Spleen (tissue), 11 donors: ENCODE data around the gene ZFX. TPM values are rescaled to one million over a fixed set of nuclear protein-coding genes. Genes with fewer than 3 reads are reported as not detected.

Experiments used
- DNase-seq: peaks from one replicate; pipeline ENCODE4 v3.0.0-alpha.2; 2020
- H3K27ac ChIP-seq, 8 donors: fragments of 200-600 bp; sonication (generic) in 7 of 8; 1 replicate in 4 of 8; 2 replicates in 4 of 8; pipeline versions ENCODE4 v1.5.0 to v1.8.0; 2016 to 2021; ENCODE audit warnings: inconsistent platforms in 4 of 8, mild to moderate bottlenecking in 4 of 8, moderate library complexity in 1 of 8
- H3K27me3 ChIP-seq, 7 donors: fragments of 200-600 bp; sonication (generic) in 6 of 7; replicated peaks in 1 of 7; 1 replicate in 4 of 7; 2 replicates in 3 of 7; pipeline versions ENCODE4 v1.5.0 to v1.8.0; 2016 to 2021; ENCODE audit warnings: inconsistent platforms in 3 of 7, mild to moderate bottlenecking in 1 of 7
- H3K36me3 ChIP-seq, 6 donors: fragments of 200-600 bp; sonication (generic) in 5 of 6; 1 replicate in 4 of 6; 2 replicates in 2 of 6; pipeline versions ENCODE4 v1.5.0 to v1.8.0; 2016 to 2021; ENCODE audit warnings: inconsistent platforms in 2 of 6
- H3K4me1 ChIP-seq, 6 donors: fragments of 200-600 bp; sonication (generic) in 5 of 6; 1 replicate in 3 of 6; 2 replicates in 3 of 6; pipeline versions ENCODE4 v1.5.0 to v1.8.0; 2016 to 2021; ENCODE audit warnings: inconsistent platforms in 3 of 6
- H3K4me3 ChIP-seq, 8 donors: fragments of 200-600 bp; sonication (generic) in 7 of 8; 1 replicate in 4 of 8; 2 replicates in 4 of 8; pipeline versions ENCODE4 v1.5.0 to v1.8.0; 2016 to 2021; ENCODE audit warnings: inconsistent platforms in 4 of 8, mild to moderate bottlenecking in 4 of 8, moderate library complexity in 2 of 8
- H3K9me3 ChIP-seq, 8 donors: fragments of 200-600 bp; sonication (generic) in 7 of 8; 1 replicate in 4 of 8; 2 replicates in 4 of 8; pipeline versions ENCODE4 v1.5.0 to v1.8.0; 2016 to 2021; ENCODE audit warnings: inconsistent platforms in 4 of 8
- CTCF ChIP-seq, 11 experiments: fragments of 200-600 bp in 7 of 11; fragments of 450-650 bp in 4 of 11; sonication (generic) in 4 of 11; IDR thresholded peaks in 8 of 11; conservative IDR thresholded peaks in 3 of 11; 1 replicate in 7 of 11; 2 replicates in 4 of 11; pipeline versions ENCODE4 v1.4.0 to v1.8.0; 2016 to 2021; ENCODE audit warnings: antibody characterized with exemption in 11 of 11, inconsistent platforms in 4 of 11, mild to moderate bottlenecking in 1 of 11
- POLR2A ChIP-seq, 3 donors: fragments of 450-650 bp; IDR thresholded peaks; one replicate each; pipeline ENCODE4 v1.5.1; 2017; ENCODE audit warnings: antibody characterized with exemption in 3 of 3, mild to moderate bottlenecking in 1 of 3
- POLR2AphosphoS5 ChIP-seq, 3 donors: sonication (generic); formaldehyde crosslinking; IDR thresholded peaks; one replicate each; pipeline ENCODE4 v1.5.1; 2017; ENCODE audit warnings: antibody characterized with exemption in 3 of 3
- WGBS, 5 donors: extraction: QIAGEN DNeasy Blood & Tissue Kit in 3 of 5; methylation state at CpG; one replicate each; pipeline versions ENCODE4 v1.1.5 to v1.1.7; 2013 to 2018; 5-methylcytosine and 5-hydroxymethylcytosine counted together
- intact Hi-C: fragments of 100-400 bp; cut with DNase I; formaldehyde crosslinking; loops from one replicate; pipeline ENCODE4 v1.15.0; 2023; ENCODE audit warnings: low total_unique reads
- polyA plus RNA-seq, 3 donors: library from polyadenylated mRNA; stranded (reverse); fragments of 200-250 nt; gene quantifications; one replicate each; pipeline ENCODE4 v1.2.1, GENCODE V29; 2013
- total RNA-seq, 7 donors: library from RNA; depleted of rRNA in 3 of 7; stranded (reverse); fragments of >200 nt in 3 of 7; fragmentation: NEBNext Ultra II Directional in 4 of 7; extraction: Animal tissue kit (Norgen Biotek cat#: 25700) in 4 of 7; gene quantifications; one replicate each; pipeline versions ENCODE4 v1.1.0 to v1.2.1, GENCODE V29; 2016 to 2021
- donor health status: healthy with polysubstance abuse.
- donor health status: DM: no; HTN: no; CAD: no; lungs with moderate emphysema.
- donor health status: DM: no; HTN: no; CAD: no.
- donor health status: Bipolar disorder and iron deficiency.
- donor health status: healthy.
- donor health status: DM: no; HTN: no; CAD: no.
- donor health status: DM: yes; HTN: yes; CAD: no.

ZFX gene
- total and polyA plus RNA-seq, 10 donors = 5.0 to 105 (median 72.2) TPM

DNA sequence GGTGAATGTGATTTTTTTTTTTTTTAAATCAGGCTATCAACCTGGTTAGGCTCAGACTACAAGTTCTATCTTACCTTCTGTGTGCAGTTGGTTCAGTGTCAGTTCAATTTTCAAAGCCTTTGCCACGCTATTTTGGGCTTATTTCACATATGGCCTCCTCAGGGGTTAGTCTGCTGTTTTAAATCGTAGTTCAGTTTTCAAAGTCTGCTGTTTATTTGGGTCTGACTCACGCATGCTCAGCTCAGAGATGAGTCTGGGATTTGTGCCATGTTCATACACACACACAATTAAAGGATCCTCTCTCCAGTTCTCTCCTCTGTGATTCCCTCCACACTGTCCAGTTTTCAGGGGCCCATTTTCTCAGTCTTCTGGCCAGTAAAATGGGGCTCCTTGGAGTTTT, 32.3 kb upstream of the ZFX start:
- DNase-seq = no peak
- H3K36me3 ChIP-seq = no peaks in the 10 kb centered on the region
- no peaks in the 10 kb centered on the region for H3K9me3 ChIP-seq
- intact Hi-C loops = no loop called here
- WGBS, 5 donors = 61 to 88% (median 71%) methylated on average over 3 of the region's 3 CpGs
- no peak for TF ChIP-seq CTCF (IDR thresholded peaks at IDR 0.05 in 8 of 11, conservative IDR thresholded peaks at IDR 0.05 in 3 of 11)
- H3K4me1 ChIP-seq = no peaks in the 10 kb centered on the region
- no peak overlapping the region for H3K4me3 ChIP-seq
- H3K27ac ChIP-seq = no peak overlapping the region
- H3K27me3 ChIP-seq = no peaks in the 10 kb centered on the region

DNA sequence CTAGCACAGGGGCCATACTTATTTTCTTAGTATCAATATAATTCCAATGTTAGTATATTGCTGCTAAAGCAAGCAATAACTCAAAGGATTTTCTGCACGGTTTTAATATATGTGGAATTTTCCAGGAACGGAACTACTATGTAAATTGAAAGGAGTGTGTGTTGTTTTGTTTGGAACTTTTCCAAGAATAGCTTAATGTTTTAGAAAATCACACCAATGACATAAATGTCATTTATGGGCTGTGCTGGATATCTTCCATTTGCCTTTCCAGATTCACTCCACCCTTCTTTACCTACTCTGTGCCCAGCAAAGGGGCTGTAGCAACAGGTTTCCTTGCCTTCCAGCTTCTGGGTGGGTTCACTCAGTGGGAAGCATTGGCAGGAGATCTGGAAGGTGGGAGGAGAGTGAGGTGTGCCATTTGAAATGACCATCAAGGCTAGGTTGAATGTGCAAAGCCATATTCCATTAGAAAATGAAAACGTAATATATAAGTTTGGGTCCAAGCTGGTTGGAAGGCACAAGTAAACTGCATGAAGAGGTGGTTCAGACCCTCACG, 25.2 kb upstream of the ZFX start:
- Histone ChIP-seq H3K27me3 (no peaks in the 10 kb centered on the region), H3K4me1 (no peaks in the 10 kb centered on the region), H3K9me3 (no peaks in the 10 kb centered on the region), H3K4me3 (no peak overlapping the region), H3K27ac (no peak overlapping the region), H3K36me3 (no peaks in the 10 kb centered on the region)
- 71 to 88% (median 83%) methylated on average over 4 of the region's 4 CpGs for WGBS, 5 donors
- no peak for DNase-seq
- intact Hi-C loops = no loop called here
- TF ChIP-seq CTCF (IDR thresholded peaks at IDR 0.05 in 8 of 11, conservative IDR thresholded peaks at IDR 0.05 in 3 of 11) (no peak), POLR2A (IDR thresholded peaks at IDR 0.05) (no peak), POLR2AphosphoS5 (IDR thresholded peaks at IDR 0.05) (no peak)

- no peak overlapping the region for H3K27ac ChIP-seq
- no peak for TF ChIP-seq POLR2A (IDR thresholded peaks at IDR 0.05)
- no peak for TF ChIP-seq CTCF (IDR thresholded peaks at IDR 0.05 in 8 of 11, conservative IDR thresholded peaks at IDR 0.05 in 3 of 11)
- TF ChIP-seq POLR2AphosphoS5 (IDR thresholded peaks at IDR 0.05) = no peak
- intact Hi-C loops = no loop called here
- no peaks in the 10 kb centered on the region for H3K27me3 ChIP-seq
- H3K4me3 ChIP-seq = no peak overlapping the region
- DNase-seq = peak; percentile 22
- 72 to 86% (median 81%) methylated on average over 6 to 8 of the region's 8 CpGs for WGBS, 5 donors
- H3K4me1 ChIP-seq = no peaks in the 10 kb centered on the region
- H3K36me3 ChIP-seq = no peaks in the 10 kb centered on the region
- no peaks in the 10 kb centered on the region for H3K9me3 ChIP-seq
These were observed 24.4 kb upstream of the ZFX start for GRCh38 chrX:24125028-24125612.

- TF ChIP-seq POLR2AphosphoS5 (IDR thresholded peaks at IDR 0.05) (no peak), POLR2A (IDR thresholded peaks at IDR 0.05) (no peak), CTCF (IDR thresholded peaks at IDR 0.05 in 8 of 11, conservative IDR thresholded peaks at IDR 0.05 in 3 of 11) (no peak)
- H3K36me3 ChIP-seq = no peaks in the 10 kb centered on the region
- no peaks in the 10 kb centered on the region for H3K4me1 ChIP-seq
- H3K4me3 ChIP-seq = no peak overlapping the region
- intact Hi-C loops = no loop called here
- DNase-seq = peak; percentile 27
- no peaks in the 10 kb centered on the region for H3K27me3 ChIP-seq
- H3K27ac ChIP-seq = no peak overlapping the region
- no peaks in the 10 kb centered on the region for H3K9me3 ChIP-seq
- WGBS, 5 donors = 93 to 100% (median 95%) methylated on average over 1 of the region's 1 CpG
These were observed 18.1 kb upstream of the ZFX start for GRCh38 chrX:24131476-24131875.
